Measurements from ENCODE around the gene SFSWAP.

Gene SFSWAP

GRCh38 chr12:131785763-131786330, 75.0 kb downstream of the SFSWAP start:
- no peak for ATAC-seq
- TF ChIP-seq ARNTL (CRISPR knock-in tag; IDR thresholded peaks at IDR 0.05; ENCODE audit: borderline replicate concordance, low read depth) (no peak), OSR1 (CRISPR knock-in tag; IDR thresholded peaks at IDR 0.05) (no peak), BACH2 (CRISPR knock-in tag; IDR thresholded peaks at IDR 0.05; ENCODE audit: borderline replicate concordance) (no peak)

GRCh38 chr12:131786331-131786730, 75.4 kb downstream of the SFSWAP start:
- no peak for ATAC-seq
- TF ChIP-seq CSRNP3 (CRISPR knock-in tag; IDR thresholded peaks at IDR 0.05), result no peak
- no peak for TF ChIP-seq ZFP30 (CRISPR knock-in tag; IDR thresholded peaks at IDR 0.05)
- TF ChIP-seq ZNF8 (CRISPR knock-in tag; IDR thresholded peaks at IDR 0.05), result no peak
- TF ChIP-seq SNAI2 (CRISPR knock-in tag; IDR thresholded peaks at IDR 0.05), result no peak
- no peak for TF ChIP-seq TCF4 (CRISPR knock-in tag; IDR thresholded peaks at IDR 0.05; ENCODE audit: borderline replicate concordance)
- no peak for TF ChIP-seq POU6F1 (CRISPR knock-in tag; IDR thresholded peaks at IDR 0.05; ENCODE audit: borderline replicate concordance, low read depth)
- no peak for TF ChIP-seq ZFP3 (CRISPR knock-in tag; IDR thresholded peaks at IDR 0.05)

- TF ChIP-seq ZNF8 (CRISPR knock-in tag; IDR thresholded peaks at IDR 0.05), result no peak
- no peak for TF ChIP-seq ARNTL (CRISPR knock-in tag; IDR thresholded peaks at IDR 0.05; ENCODE audit: borderline replicate concordance, low read depth)
- TF ChIP-seq OSR1 (CRISPR knock-in tag; IDR thresholded peaks at IDR 0.05), result no peak
- no peak for TF ChIP-seq TSHZ2 (CRISPR knock-in tag; IDR thresholded peaks at IDR 0.05)
- TF ChIP-seq CSRNP3 (CRISPR knock-in tag; IDR thresholded peaks at IDR 0.05), result no peak
- TF ChIP-seq CREB5 (CRISPR knock-in tag; IDR thresholded peaks at IDR 0.05; ENCODE audit: low read depth), result no peak
- no peak for TF ChIP-seq TCF4 (CRISPR knock-in tag; IDR thresholded peaks at IDR 0.05; ENCODE audit: borderline replicate concordance)
- TF ChIP-seq ZNF565 (CRISPR knock-in tag; conservative IDR thresholded peaks at IDR 0.05; ENCODE audit: low read depth), result no peak
- TF ChIP-seq POU6F1 (CRISPR knock-in tag; IDR thresholded peaks at IDR 0.05; ENCODE audit: borderline replicate concordance, low read depth), result no peak
- TF ChIP-seq RARB (CRISPR knock-in tag; IDR thresholded peaks at IDR 0.05), result no peak
- TF ChIP-seq CSDC2 (CRISPR knock-in tag; IDR thresholded peaks at IDR 0.05), result no peak
- TF ChIP-seq ZFP30 (CRISPR knock-in tag; IDR thresholded peaks at IDR 0.05), result no peak
- no peak for TF ChIP-seq TOX (CRISPR knock-in tag; IDR thresholded peaks at IDR 0.05; ENCODE audit: borderline replicate concordance)
- TF ChIP-seq ISL1 (CRISPR knock-in tag; IDR thresholded peaks at IDR 0.05), result no peak
- TF ChIP-seq ESRRG (CRISPR knock-in tag; IDR thresholded peaks at IDR 0.05), result no peak
- no peak for ATAC-seq
Measured at GRCh38 chr12:131787143-131787660, 76.3 kb downstream of the SFSWAP start.

All from SK-N-SH treated with all-trans-retinoic acid at 6 μM for 48 hours (cell line).